ENCODE data around the gene ENAH. TPM values are rescaled to one million over a fixed set of nuclear protein-coding genes. Genes with fewer than 3 reads are reported as not detected.
"Not testable (repeated sequence)": the region's sequence is repeated elsewhere in the genome, so short reads cannot be mapped to it uniquely, and the experiment has no call there.

ENAH gene
- total RNA-seq, 1 donor from 2014 or later = 265 TPM

GRCh38 chr1:225645194-225645895, 7.6 kb downstream of the ENAH start:
- Mint-ChIP-seq H3K4me3 (ENCODE audit: unreplicated experiment) (no peak overlapping the region), H3K36me3 (ENCODE audit: unreplicated experiment) (peaks cover 9% of the 10 kb centered on the region), H3K4me1 (ENCODE audit: low read depth, unreplicated experiment) (peaks cover 26% of the 10 kb centered on the region), H3K27ac (ENCODE audit: unreplicated experiment) (no peak overlapping the region), H3K9me3 (ENCODE audit: unreplicated experiment) (no peaks in the 10 kb centered on the region), H3K27me3 (ENCODE audit: unreplicated experiment) (no peaks in the 10 kb centered on the region)
- no peak for TF ChIP-seq CTCF (IDR thresholded peaks at IDR 0.05; ENCODE audit: partially characterized antibody, unreplicated experiment)
- no peak for DNase-seq

- no peak for TF ChIP-seq CTCF (IDR thresholded peaks at IDR 0.05; ENCODE audit: partially characterized antibody, unreplicated experiment)
- H3K9me3 Mint-ChIP-seq (ENCODE audit: unreplicated experiment) = no peaks in the 10 kb centered on the region
- no peak for DNase-seq
- peaks cover 11% of the 10 kb centered on the region for H3K36me3 Mint-ChIP-seq (ENCODE audit: unreplicated experiment)
- H3K4me3 Mint-ChIP-seq (ENCODE audit: unreplicated experiment) = no peak overlapping the region
- H3K27ac Mint-ChIP-seq (ENCODE audit: unreplicated experiment) = no peak overlapping the region
- H3K4me1 Mint-ChIP-seq (ENCODE audit: low read depth, unreplicated experiment) = peaks cover 20% of the 10 kb centered on the region
- no peaks in the 10 kb centered on the region for H3K27me3 Mint-ChIP-seq (ENCODE audit: unreplicated experiment)
Observed at GRCh38 chr1:225644666-225645065, 8.3 kb downstream of the ENAH start.

GRCh38 chr1:225642177-225642576, 10.7 kb downstream of the ENAH start:
- no peaks in the 10 kb centered on the region for H3K27me3 Mint-ChIP-seq (ENCODE audit: unreplicated experiment)
- H3K27ac Mint-ChIP-seq (ENCODE audit: unreplicated experiment) = peak overlapping the region; percentile 17
- no peak for DNase-seq
- H3K9me3 Mint-ChIP-seq (ENCODE audit: unreplicated experiment) = no peaks in the 10 kb centered on the region
- H3K4me3 Mint-ChIP-seq (ENCODE audit: unreplicated experiment) = no peak overlapping the region
- H3K36me3 Mint-ChIP-seq (ENCODE audit: unreplicated experiment) = peaks cover 20% of the 10 kb centered on the region
- no peak for TF ChIP-seq CTCF (IDR thresholded peaks at IDR 0.05; ENCODE audit: partially characterized antibody, unreplicated experiment)
- H3K4me1 Mint-ChIP-seq (ENCODE audit: low read depth, unreplicated experiment) = peaks cover 5% of the 10 kb centered on the region

- Mint-ChIP-seq H3K9me3 (ENCODE audit: unreplicated experiment) (peaks cover 3% of the 10 kb centered on the region), H3K27me3 (ENCODE audit: unreplicated experiment) (no peaks in the 10 kb centered on the region), H3K4me3 (ENCODE audit: unreplicated experiment) (no peak overlapping the region), H3K36me3 (ENCODE audit: unreplicated experiment) (peaks cover 16% of the 10 kb centered on the region), H3K27ac (ENCODE audit: unreplicated experiment) (no peak overlapping the region), H3K4me1 (ENCODE audit: low read depth, unreplicated experiment) (peaks cover 10% of the 10 kb centered on the region)
- no peak for DNase-seq
- TF ChIP-seq CTCF (IDR thresholded peaks at IDR 0.05; ENCODE audit: partially characterized antibody, unreplicated experiment) = no peak
Observed at GRCh38 chr1:225638853-225639252, 14.1 kb downstream of the ENAH start.

GRCh38 chr1:225637651-225638199, 15.2 kb downstream of the ENAH start:
- Mint-ChIP-seq H3K4me1 (ENCODE audit: low read depth, unreplicated experiment) (peaks cover 10% of the 10 kb centered on the region), H3K27me3 (ENCODE audit: unreplicated experiment) (no peaks in the 10 kb centered on the region), H3K9me3 (ENCODE audit: unreplicated experiment) (peaks cover 3% of the 10 kb centered on the region), H3K36me3 (ENCODE audit: unreplicated experiment) (peaks cover 16% of the 10 kb centered on the region), H3K4me3 (ENCODE audit: unreplicated experiment) (no peak overlapping the region), H3K27ac (ENCODE audit: unreplicated experiment) (no peak overlapping the region)
- DNase-seq = no peak
- no peak for TF ChIP-seq CTCF (IDR thresholded peaks at IDR 0.05; ENCODE audit: partially characterized antibody, unreplicated experiment)

GRCh38 chr1:225636992-225637391, 15.9 kb downstream of the ENAH start:
- H3K27me3 Mint-ChIP-seq (ENCODE audit: unreplicated experiment); H3K9me3 Mint-ChIP-seq (ENCODE audit: unreplicated experiment); DNase-seq; H3K4me3 Mint-ChIP-seq (ENCODE audit: unreplicated experiment); H3K27ac Mint-ChIP-seq (ENCODE audit: unreplicated experiment); H3K4me1 Mint-ChIP-seq (ENCODE audit: low read depth, unreplicated experiment): not testable (repeated sequence)
- H3K36me3 Mint-ChIP-seq (ENCODE audit: unreplicated experiment) = peaks cover 12% of the 10 kb centered on the region

Measured in glutamatergic neuron (in vitro differentiated cells).